ENCODE data around the gene WNK1. TPM values are rescaled to one million over a fixed set of nuclear protein-coding genes. Genes with fewer than 3 reads are reported as not detected.
A peak's percentile ranks its signal among the peaks of the same experiment; 100 is the strongest.

Gene WNK1
- total and polyA plus RNA-seq, 11 donors: 59.9 to 373 (median 290) TPM

DNA sequence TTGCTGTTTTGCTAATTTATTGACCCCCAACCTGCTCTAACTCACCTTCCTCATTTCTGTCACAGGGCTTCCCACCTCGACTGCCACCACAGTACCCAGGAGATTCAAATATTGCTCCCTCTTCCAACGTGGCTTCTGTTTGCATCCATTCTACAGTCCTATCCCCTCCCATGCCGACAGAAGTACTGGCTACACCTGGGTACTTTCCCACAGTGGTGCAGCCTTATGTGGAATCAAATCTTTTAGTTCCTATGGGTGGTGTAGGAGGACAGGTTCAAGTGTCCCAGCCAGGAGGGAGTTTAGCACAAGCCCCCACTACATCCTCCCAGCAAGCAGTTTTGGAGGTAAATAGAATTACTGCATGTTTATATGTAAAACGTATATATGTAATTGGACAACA lies 128.3 kb downstream of the WNK1 start:
- ATAC-seq (no peak), DNase-seq (no peak)
- 78 to 88% (median 83%) methylated on average over 4 of the region's 4 CpGs for WGBS, 4 donors
- TF ChIP-seq, protein P1, sequence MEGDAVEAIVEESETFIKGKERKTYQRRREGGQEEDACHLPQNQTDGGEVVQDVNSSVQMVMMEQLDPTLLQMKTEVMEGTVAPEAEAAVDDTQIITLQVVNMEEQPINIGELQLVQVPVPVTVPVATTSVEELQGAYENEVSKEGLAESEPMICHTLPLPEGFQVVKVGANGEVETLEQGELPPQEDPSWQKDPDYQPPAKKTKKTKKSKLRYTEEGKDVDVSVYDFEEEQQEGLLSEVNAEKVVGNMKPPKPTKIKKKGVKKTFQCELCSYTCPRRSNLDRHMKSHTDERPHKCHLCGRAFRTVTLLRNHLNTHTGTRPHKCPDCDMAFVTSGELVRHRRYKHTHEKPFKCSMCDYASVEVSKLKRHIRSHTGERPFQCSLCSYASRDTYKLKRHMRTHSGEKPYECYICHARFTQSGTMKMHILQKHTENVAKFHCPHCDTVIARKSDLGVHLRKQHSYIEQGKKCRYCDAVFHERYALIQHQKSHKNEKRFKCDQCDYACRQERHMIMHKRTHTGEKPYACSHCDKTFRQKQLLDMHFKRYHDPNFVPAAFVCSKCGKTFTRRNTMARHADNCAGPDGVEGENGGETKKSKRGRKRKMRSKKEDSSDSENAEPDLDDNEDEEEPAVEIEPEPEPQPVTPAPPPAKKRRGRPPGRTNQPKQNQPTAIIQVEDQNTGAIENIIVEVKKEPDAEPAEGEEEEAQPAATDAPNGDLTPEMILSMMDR (IDR thresholded peaks at IDR 0.05): no peak
- no peak for TF ChIP-seq POLR2A (IDR thresholded peaks at IDR 0.05)
- Histone ChIP-seq H3K4me3 (no peak overlapping the region), H3K9me3 (no peaks in the 10 kb centered on the region), H3K36me3 (peaks cover 0 to 98% (median 93%) of the 10 kb centered on the region in 9 donors), H3K27me3 (no peaks in the 10 kb centered on the region), H3K27ac (no peak overlapping the region), H3K4me1 (no peaks in the 10 kb centered on the region)
- intact Hi-C loops (cut with DNase I): loop anchor here in 1 of 10 donors (5.0 kb wide), 1 partner anchor 47 kb away; no protein-coding TSS in a partner anchor

DNA sequence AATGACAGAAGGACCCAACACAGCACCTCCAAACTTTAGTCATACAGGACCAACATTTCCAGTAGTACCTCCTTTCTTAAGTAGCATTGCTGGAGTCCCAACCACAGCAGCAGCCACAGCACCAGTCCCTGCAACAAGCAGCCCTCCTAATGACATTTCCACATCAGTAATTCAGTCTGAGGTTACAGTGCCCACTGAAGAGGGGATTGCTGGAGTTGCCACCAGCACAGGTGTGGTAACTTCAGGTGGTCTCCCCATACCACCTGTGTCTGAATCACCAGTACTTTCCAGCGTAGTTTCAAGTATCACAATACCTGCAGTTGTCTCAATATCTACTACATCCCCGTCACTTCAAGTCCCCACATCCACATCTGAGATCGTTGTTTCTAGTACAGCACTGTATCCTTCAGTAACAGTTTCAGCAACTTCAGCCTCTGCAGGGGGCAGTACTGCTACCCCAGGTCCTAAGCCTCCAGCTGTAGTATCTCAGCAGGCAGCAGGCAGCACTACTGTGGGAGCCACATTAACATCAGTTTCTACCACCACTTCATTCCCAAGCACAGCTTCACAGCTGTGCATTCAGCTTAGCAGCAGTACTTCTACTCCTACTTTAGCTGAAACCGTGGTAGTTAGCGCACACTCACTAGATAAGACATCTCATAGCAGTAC lies 132.5 kb downstream of the WNK1 start:
- H3K27me3 ChIP-seq: no peaks in the 10 kb centered on the region
- peaks cover 0 to 100% (median 100%) of the 10 kb centered on the region in 9 donors for H3K36me3 ChIP-seq
- intact Hi-C loops (cut with DNase I): loop anchor here in 1 of 10 donors (5.0 kb wide), 1 partner anchor 42 kb away; no protein-coding TSS in a partner anchor
- DNase-seq (no peak), ATAC-seq (peak in 1 of 4 donors; percentile 11)
- H3K4me3 ChIP-seq: no peak overlapping the region
- no peaks in the 10 kb centered on the region for H3K4me1 ChIP-seq
- TF ChIP-seq, protein P1 (IDR thresholded peaks at IDR 0.05): no peak
- no peak for TF ChIP-seq POLR2A (IDR thresholded peaks at IDR 0.05)
- H3K9me3 ChIP-seq: no peaks in the 10 kb centered on the region
- 88 to 95% (median 91%) methylated on average over 5 of the region's 5 CpGs for WGBS, 4 donors
- H3K27ac ChIP-seq: no peak overlapping the region

DNA sequence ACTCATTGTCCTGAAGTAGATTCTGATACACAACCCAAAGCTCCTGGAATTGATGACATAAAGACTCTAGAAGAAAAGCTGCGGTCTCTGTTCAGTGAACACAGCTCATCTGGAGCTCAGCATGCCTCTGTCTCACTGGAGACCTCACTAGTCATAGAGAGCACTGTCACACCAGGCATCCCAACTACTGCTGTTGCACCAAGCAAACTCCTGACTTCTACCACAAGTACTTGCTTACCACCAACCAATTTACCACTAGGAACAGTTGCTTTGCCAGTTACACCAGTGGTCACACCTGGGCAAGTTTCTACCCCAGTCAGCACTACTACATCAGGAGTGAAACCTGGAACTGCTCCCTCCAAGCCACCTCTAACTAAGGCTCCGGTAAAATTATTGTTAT lies 133.3 kb downstream of the WNK1 start:
- no peaks in the 10 kb centered on the region for H3K27me3 ChIP-seq
- no peak for TF ChIP-seq POLR2A (IDR thresholded peaks at IDR 0.05)
- TF ChIP-seq, protein P1 (IDR thresholded peaks at IDR 0.05): no peak
- H3K36me3 ChIP-seq: peaks cover 0 to 100% (median 100%) of the 10 kb centered on the region in 9 donors
- H3K4me3 ChIP-seq: no peak overlapping the region
- no peaks in the 10 kb centered on the region for H3K4me1 ChIP-seq
- intact Hi-C loops (cut with DNase I): no loop called here
- WGBS, 4 donors: 94 to 100% (median 97%) methylated on average over 2 of the region's 2 CpGs
- ATAC-seq (no peak), DNase-seq (no peak)
- no peak overlapping the region for H3K27ac ChIP-seq
- H3K9me3 ChIP-seq: no peaks in the 10 kb centered on the region

DNA sequence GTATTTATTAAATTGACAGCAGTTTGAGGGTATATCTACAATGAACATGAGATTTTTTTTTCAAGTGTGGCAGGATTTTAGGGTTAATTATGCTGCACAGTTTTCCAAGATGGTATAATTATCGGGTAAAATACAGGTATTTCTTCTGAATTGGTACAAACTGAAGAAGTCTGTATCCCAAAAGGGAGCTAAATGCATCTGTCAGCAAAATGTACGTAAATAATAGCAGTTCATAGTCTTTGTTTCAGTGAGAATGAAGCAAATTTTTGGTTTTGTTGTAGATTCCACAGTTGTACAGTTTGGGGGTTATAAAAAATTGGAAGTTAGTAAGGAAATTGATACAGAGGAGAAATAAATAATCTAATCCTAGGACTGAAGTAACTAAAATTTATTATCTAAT lies 133.8 kb downstream of the WNK1 start:
- intact Hi-C loops (cut with DNase I): no loop called here
- WGBS, 4 donors: 93 to 98% (median 95%) methylated on average over 2 of the region's 2 CpGs
- H3K4me1 ChIP-seq: no peaks in the 10 kb centered on the region

More for the DNA sequence above, 133.8 kb downstream of the WNK1 start:
- TF ChIP-seq, protein P1 (IDR thresholded peaks at IDR 0.05): no peak
- TF ChIP-seq POLR2A (IDR thresholded peaks at IDR 0.05): no peak
- Histone ChIP-seq H3K4me3 (no peak overlapping the region), H3K36me3 (peaks cover 0 to 100% (median 100%) of the 10 kb centered on the region in 9 donors), H3K27ac (no peak overlapping the region), H3K27me3 (no peaks in the 10 kb centered on the region), H3K9me3 (no peaks in the 10 kb centered on the region)
- no peak for DNase-seq
- no peak for ATAC-seq

Measured in heart left ventricle (tissue), 16 donors.